HG03097 (cell line): ENCODE results near the gene CTNS.
A peak's percentile ranks its signal among the peaks of the same experiment; 100 is the strongest.

Source experiments
- ATAC-seq: cut with Tn5 transposase; IDR thresholded peaks from one replicate; pipeline ENCODE4 v1.9.1; 2021; ENCODE audit not compliant: unreplicated experiment, low FRiP score

Gene CTNS

DNA sequence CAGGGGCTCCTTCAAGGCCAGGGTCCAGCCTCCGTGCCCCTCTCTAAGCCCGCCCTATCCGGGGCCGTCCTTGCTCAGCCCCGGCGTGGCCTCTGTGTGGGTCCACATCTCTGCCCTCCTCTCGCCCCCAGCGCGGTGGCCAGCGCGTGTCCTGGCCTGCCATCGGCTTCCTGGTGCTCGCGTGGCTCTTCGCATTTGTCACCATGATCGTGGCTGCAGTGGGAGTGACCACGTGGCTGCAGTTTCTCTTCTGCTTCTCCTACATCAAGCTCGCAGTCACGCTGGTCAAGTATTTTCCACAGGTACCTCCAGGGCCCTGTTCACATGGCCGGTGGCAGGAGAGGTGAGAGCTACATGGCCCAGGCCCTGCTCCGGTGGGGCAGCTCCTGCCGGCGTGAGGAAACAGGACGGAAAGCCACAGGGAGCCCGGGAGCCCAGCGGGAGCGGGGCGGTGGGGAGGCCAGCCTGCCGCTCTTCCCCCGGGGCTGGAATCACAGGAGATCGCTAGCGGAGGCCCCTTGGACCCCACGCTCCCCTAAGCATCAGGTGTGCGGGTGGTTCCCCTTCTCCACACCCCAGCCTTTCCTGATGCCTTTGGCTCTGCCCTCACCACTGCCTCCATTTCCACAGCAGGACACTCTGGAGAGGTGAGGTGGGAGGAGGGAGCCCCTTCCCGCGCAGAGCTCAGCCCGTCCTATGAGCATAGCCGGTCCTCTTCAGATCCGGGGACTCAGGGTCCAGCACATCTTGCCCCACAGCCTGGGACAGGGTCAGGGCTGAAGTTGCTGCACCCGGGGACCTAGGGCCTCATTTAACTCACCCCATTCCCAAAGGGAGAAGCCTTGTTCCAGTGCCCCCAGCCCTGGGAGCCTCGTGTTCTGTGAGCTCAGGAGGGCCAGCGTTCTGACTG, 21.6 kb downstream of the CTNS start:
- ATAC-seq = no peak

DNA sequence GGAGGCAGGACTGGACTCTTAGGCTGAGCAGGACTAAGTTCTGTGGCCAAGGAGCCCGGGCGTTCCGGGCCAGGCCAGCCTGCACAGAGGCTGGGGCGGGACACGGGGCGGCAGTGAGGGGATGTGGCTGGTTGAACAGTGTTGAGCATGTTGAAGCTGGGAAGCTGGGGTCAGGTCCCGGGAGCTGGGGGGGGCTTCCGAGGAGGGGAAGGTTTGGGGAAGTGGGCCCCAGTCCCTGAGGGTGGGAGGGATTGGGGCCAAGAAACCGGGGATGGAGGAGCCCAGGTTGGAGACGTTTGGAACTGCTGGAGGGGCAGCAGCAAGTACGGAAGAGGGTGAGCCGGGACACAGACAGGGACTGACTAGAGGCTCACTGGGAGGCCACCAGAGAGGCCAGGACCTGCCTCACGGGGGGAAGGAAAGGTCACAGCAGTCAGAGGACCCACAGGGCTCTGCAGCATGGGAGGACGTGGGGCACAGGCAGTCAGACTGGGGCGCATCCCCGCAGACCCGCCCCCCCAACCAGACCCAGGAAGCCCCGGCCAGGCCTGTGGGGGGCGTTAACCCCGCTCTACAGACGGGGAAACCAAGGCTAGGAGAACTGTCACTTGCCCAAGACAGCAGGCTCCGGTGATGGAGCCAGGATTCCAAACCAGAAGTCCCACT, 22.4 kb downstream of the CTNS start:
- no peak for ATAC-seq

DNA sequence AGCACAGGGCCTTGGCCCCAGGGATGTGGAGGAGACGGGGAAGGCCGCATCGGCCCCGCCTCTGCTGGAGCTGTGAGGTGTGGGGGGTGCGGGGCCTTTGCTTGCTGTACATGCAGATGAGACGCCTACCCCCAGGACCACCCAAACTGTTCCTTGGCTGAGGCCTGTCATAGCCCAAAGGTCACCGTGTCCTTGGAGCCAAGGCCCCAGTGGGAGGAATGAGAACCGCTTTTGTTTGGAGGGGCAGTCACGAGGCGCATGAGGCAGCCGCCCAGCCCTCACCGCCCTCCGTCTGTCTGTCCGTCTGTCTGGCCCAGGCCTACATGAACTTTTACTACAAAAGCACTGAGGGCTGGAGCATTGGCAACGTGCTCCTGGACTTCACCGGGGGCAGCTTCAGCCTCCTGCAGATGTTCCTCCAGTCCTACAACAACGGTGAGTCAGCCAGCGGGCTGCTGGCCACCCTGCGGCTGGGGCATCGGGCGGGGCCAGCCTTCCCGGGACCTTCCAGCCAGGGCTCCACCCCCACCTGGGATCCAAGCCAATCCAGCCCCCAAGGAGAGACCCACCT, 23.1 kb downstream of the CTNS start:
- no peak for ATAC-seq

DNA sequence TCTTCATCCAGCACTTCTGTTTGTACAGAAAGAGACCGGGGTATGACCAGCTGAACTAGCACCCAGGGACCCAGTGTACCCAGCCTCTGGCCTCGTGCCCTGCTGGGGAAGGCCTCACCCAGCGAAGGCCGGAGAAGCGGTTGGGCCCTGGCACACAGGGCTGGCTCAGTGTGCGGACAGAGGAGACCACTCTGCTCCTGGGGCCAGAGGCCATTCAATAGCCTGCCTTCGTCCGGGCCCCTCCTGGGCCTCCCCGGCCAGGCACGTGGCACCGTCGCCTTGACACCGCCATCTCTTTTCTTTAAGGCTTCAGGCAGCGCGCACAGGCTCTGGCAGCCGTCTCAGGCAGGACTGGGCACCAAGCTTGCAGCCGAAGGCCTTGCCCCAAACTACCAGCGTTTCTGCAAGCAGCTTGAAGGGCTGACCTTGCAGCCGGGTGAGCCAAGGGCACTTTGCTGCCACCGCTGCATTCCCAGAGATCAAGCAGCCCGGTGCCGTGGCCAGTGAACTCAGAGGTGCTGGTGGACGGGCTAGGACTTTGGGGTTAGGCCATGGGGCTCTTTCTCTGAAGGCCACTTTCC, 23.8 kb downstream of the CTNS start:
- no peak for ATAC-seq

DNA sequence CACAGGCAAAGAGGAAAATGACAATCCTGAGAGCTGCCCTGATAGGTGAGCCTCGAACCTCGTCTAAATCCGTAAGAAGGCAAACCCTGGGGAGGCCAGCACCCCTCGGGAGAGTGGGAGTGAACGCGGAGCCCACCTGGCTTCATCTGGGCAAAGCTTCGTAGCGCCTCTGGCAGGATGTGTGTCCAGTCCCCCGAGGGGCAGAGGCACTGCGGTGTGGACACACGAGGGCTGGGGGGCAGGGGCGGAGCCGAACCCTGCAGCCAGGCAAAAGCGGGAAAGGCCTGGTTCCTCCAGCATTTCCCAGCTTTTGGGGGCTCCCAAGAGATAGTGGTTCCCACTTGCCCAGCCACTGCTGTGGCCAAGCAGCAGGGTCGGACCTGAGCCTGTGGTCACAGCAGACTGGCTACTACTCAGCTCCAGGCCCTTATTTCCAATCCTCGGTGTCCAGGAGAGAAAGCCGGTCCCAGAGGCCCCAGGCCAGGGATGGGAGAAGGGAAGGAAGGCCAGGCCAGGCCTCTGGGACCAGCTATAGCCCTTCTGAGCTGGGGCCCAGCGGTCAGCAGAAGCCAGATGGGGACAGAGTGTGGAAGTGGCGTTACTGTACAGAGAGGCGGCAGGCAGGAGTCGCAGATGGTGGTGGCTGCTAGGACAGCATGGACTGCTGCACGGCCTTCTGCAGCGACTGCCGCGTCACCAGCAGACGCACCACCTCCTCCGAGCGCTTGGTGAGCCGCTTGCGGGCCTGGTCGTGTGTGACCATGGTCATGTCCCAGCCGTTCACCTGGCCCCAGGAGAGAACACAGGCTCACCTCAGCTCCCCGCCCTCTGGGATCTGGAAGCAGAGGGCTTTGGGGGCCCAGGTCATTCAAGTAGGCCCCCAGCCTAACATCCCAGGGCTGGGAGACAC, 26.8 kb downstream of the CTNS start:
- no peak for ATAC-seq

DNA sequence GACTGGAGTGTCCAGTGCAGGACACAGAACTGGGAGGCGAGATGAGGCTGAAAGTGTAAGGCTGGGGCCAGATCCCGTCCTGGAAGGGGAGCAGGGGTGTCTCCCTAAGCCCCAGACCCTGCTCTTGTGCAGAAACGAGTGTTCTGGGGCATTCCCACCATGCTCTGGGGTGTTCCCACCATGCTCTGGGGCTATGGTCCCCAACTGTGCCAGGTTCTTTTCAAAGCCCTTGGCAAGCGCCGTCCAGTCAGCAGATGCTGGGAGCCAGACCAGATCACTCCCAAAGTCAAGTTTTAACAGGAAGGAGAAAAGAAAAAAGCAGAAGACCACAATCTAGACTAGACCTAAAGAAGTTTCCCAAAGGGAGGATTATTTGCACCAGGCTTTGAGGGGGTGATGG, 29.3 kb downstream of the CTNS start:
- ATAC-seq = no peak

DNA sequence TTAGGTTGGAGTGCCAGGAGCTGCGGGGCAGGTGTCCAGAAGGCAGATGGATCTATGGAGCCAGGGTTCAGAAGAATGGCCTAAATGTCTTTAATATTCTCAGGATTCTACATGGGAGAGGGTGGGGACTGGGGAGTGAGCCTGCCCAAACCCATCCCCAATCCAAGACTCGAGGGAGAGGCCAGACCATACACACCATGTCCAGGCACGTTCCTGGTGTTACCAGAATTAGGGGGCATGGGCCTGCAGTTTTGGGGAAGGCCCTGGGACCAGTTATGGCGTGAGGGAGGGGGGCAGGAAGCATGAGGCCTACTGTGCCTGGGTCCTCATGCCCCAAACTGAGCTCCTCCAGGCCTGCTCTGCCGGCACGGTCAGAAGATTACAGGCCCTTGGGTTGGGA, 30.0 kb downstream of the CTNS start:
- no peak for ATAC-seq

DNA sequence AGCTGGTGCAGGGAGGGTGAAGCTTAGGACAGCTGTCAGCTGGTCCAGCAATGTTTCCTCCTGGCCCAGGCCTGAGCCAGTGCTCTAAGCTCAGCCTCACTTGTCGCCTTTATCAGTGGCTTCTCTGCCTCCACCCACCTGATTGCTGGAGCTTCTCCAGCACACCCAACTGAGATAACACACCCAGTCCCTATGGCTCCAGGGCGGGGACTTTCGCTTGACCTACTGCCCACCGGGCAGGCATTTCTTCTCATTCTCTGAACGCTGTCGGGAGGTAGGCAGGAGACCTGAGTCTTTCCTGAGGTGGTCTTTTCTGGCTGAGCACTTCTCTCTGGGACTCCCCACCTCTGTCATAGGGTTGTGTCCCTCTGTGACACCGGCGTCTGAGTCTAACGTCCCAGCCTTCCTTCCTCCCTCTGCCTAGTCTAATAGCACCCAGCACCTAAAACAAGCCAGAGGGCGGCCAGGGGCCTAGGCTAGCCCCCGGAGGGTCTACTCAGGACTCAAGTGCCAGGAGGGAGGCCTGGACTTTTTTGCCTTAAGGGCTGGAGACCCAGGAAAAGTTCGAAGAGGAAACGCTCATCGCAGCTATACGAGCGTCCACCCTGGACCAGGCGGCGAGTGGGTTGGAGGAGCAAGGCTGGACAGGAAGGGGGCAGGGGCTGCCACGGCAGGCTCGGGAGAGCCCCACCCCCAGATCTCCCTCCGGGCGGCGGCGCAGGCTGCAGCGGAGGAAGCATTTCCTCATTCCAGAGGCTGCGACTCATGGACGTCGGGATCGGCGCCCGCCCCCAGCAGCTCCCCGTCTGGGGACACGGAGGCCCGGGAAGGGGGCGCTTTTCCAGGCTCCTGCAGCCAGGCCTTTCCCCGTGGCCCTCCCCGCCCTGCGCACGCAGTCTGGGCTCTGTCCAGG, 31.1 kb downstream of the CTNS start:
- peak; percentile 4 for ATAC-seq

DNA sequence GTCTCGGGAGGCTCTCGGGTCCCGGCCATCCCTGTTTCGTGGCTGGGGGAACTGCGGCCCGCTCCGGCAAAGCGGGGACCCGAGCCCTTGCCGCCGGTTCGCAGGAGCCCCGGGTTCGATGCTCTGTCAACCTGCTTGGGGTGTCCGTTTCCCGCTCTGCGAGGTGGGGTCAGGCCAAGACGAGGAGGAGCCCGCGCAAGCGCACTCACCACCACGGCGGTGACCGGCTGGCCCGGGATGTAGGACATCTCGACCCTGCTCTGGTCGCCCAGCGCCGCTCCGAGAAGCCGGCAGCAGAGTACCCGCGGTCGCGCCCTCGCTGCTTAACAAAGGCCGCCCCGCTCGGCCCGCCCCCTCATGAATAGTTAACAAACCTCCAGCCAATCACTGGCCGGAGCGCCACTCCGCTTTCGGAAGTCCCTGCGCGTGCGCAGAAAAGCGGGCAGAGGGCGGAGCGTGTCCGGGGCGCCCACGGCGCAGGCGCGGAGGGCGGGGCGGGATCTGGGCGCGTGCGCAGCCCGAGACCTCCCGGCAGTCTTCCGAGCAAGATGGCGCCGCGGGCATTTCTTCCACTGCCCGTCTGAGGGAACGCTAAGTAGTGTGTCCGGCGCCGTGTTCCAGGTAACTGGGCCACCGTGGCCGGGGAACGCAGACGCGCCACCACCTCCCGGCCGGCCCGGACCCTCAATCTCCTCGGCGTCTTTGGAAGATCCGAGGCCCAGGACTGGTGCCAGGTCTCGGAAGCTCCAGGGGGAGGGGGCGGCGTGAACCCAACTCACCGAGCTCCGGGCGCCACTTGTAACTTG, 31.9 kb downstream of the CTNS start, which contains the start of the genes EMC6 and TAX1BP3:
Gene EMC6, plus strand, starts transcription at position 534 of the 806 bp plus-strand sequence. CDS start 335 bp downstream, outside the sequence.
Gene TAX1BP3, minus strand, starts transcription at position 300 of the 806 bp plus-strand sequence. Its CDS starts 52 bp downstream, at position 248.
- peak; percentile 90 for ATAC-seq

DNA sequence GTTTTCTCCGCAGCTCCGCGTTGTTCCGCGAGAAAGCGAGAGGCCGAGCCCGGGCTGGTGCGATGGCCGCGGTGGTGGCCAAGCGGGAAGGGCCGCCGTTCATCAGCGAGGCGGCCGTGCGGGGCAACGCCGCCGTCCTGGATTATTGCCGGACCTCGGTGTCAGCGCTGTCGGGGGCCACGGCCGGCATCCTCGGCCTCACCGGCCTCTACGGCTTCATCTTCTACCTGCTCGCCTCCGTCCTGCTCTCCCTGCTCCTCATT, 32.5 kb downstream of the CTNS start:
- ATAC-seq = peak; percentile 15

DNA sequence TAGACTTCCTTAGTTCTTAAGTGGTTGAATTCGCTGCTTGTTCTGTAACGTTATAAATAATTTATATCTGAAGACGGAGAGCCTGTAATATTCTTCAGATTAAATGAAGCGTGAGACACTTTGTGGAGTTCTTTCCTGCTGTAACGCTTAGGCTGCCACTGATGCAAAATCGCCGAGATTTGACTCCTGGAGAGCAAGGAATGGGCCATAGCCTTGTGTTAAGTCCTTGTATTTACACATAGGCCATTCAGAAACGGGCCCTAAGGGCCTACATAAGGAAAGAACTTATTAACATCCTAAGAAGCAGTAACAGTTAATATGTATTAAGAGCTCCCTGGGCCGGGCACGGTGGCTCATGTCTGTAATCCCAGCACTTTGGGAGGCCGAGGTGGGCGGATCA, 33.0 kb downstream of the CTNS start:
- ATAC-seq = no peak

DNA sequence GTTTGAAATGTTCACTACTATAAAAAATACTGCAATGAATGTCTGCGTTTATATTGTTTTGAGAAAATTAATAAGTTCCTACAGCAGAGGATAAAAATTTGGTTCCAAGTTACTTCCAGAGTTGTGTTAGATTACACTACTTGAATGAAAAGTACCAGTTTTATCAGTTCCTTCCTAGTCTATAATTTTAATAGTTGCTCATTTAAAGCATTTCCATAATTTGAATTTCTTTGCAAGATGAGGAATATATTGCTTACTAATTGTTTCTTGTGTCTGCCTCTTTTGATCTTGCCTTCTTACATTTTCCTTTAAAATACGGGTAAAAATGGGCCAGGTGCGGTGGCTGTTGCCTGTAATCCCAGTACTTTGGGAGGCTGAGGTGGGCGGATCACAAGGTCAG, 36.0 kb downstream of the CTNS start:
- ATAC-seq = no peak

DNA sequence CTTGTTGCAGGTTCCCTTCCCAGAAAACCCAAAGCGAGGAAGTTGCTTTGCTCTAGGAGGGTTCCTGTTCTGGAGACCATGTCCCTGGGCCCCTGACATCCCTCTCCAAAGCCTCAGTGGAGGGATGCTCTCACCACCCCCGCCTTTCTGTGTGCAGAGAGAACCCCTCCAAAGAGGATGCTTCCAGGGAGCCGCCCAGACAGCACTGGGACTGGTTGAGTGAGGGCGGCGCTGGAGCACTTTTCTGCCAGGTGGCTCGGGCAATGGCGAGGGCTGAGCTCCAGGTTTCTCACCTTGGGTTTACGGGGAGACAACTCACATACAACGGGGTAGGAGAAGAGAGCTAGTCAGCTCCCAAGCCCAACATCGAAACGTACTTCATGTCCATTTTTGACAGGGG, 39.3 kb downstream of the CTNS start:
- no peak for ATAC-seq

DNA sequence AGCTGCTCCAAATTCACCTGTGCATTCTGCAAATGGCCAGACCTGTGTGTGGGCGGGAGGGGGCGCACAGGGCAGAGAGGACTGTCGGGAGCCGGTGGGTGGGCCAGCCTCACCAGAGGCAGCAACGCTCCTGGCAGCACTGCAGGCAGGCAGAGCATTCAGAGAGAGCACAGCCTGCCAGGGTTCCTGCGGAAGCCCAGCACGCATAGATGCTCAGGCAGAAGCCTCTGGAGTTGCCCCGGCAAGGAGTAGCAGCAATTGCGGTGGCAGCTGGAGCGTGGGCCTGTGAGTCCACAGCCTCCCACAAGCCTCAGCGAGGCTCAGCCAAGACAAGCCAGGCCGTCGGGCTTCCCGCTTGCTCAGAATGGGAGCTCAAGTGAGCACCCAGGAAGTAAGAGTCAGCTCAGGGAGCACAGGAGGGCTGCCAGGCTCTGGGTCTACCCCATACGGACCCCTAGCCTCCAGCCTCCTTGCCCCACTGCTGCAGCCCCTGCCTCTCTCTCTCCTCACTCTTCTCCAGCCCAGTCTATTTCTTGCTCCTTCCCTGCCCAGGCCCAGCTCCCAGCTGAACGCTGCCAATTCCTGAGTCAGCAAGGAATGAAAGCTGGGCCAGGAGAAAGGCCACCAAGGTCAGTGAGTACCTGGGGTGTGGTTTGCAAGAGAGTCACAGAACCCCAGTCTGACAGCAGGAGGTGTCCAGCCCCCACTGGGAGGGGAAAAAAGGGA, 41.7 kb downstream of the CTNS start:
- no peak for ATAC-seq

DNA sequence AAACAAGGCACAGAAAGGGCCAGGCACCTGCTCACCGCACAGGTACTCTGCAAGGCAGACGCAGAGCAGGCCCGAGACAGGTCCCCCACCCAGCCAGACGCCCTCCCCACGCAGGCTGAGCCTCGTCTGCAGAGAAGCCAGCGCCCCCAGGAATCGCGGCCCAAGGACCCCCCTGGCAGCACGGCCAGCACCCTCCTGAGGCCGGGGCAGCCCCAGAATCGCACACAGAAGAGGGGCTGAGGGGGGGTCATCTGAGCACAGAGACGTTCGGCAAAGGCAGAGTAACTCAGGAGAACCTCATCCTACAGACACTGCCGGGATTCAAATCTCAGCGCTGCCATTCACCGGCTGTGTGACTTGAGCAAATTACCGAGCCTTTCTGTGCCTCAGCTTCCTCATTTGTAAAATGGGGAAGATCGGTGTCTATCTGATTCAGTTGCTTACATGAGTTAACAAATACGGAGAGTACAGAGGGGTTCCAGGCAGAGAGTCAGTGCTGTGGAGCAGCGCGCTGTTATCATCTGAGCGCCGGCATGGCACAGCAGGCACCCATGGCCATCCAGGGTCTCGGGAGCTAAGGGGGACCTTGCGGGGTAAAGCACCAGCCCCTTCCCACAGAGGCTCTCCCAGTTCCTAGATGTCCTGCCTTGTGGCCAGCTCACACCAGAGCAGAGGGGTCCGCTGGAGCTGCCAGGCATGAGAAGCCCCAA, 42.4 kb downstream of the CTNS start:
- ATAC-seq = no peak

DNA sequence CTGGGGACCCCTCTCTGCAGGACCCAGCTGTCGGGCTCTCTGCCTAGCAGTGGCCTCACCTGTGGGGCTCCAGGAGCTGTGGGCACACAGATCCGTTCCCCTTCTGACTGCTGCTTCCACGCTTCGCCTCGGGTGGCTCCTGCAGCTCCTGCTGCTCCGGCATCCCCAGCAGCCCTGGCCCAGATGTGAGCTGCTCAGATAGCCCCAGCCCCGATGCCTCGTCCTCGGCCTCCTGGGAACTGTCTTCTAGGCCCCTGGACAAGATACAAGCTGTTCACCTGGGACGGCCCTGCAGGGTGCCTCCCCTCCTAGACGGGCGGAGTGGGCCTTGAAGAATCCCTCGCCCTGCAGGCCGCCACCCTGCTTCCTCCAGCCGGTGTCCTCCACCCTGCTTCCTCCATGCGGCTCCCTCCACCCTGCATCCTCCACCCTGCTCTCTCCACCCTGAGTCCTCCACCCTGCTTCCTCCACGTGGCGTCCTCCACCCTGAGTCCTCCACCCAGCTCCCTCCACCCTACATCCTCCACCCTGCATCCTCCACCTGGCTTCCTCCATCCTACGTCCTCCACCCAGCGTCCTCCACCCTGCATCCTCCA, 43.1 kb downstream of the CTNS start:
- ATAC-seq = no peak

DNA sequence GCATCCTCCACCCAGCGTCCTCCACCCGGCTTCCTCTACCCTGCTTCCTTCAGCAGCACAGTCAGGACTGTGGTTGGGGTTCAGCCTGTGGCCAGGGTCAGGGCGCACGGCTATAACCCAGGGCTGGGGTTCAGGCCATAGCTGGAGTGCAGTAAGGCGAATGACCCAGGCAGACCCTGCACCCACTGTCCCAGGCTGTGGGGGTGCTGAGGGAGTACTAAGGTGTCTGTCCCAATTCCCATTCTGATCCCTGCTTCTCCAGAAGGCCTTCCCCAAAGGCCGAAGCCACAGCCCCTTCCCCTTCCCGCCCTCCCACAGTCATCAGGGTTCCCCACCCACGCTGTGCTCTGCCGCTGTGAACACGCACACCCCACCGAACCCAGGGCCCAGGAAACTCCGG, 44.5 kb downstream of the CTNS start:
- ATAC-seq = no peak
